K562 (cell line): ENCODE measurements around the gene CMTM8. TPM values are rescaled to one million over a fixed set of nuclear protein-coding genes. Genes with fewer than 3 reads are reported as not detected.

Experiments
- ATAC-seq: fragments of 200-7000 bp; cut with Tn5 transposase; 3 replicates; pipeline ENCODE4 v1.9.1; 2020; ENCODE audit warnings: moderate library complexity
- BruUV-seq: library from RNA; stranded (reverse); fragments of 400-500 nt; replicated peaks from 2 replicates; lab custom pipeline; 2021; lab: Mats Ljungman, UMichigan
- CTCF ChIA-PET: fragments of 300-600 bp; formaldehyde crosslinking; extraction: SDS; loops from one replicate; lab custom pipeline; 2021; ENCODE audit warnings: low intra/inter-chr PET ratio; lab: Yijun Ruan, JAX
- POLR2A ChIA-PET: fragments of 300-600, 350-650 bp; sonication (Branson Sonifier 250); formaldehyde crosslinking; extraction: SDS; loops from one replicate; lab custom pipeline; 2021; ENCODE audit warnings: antibody characterized with exemption, inconsistent platforms; lab: Yijun Ruan, JAX
- DNase-seq, 4 experiments: peaks; one replicate each; pipeline versions ENCODE4 v3.0.0 to v3.0.0-alpha.2; 2011 to 2018; ENCODE audit warnings: low spot score in 3 of 4, mixed read lengths in 3 of 4; ENCODE audit errors: extremely low read depth in 1 of 4
- FAIRE-seq: peaks from 2 replicates; lab custom pipeline; 2011; peaks lifted over from hg19 to GRCh38; lab: Jason Lieb, UNC
- H2AFZ ChIP-seq: 2 replicates; pipeline ENCODE4 v1.6.0; 2011; ENCODE audit warnings: low read depth, low read length, control low read depth, inconsistent platforms
- H3K27ac ChIP-seq: fragments of 200-600 bp; 3 replicates; pipeline ENCODE4 v1.8.0; 2011; ENCODE audit warnings: low read depth, mild to moderate bottlenecking, control low read depth, inconsistent platforms, low read length, moderate library complexity, mixed read lengths; ENCODE audit errors: extremely low read depth
- H3K27me3 ChIP-seq, 2 experiments: fragments of 300-600 bp in 1 of 2; 2 replicates in 1 of 2; 3 replicates in 1 of 2; pipeline versions ENCODE4 v1.6.0 to v1.8.0; 2011; ENCODE audit warnings: inconsistent platforms in 2 of 2, low read length in 2 of 2, mild to moderate bottlenecking in 1 of 2, mixed read lengths in 1 of 2, moderate library complexity in 1 of 2; ENCODE audit not compliant: control insufficient read depth in 2 of 2, insufficient read depth in 2 of 2
- H3K36me3 ChIP-seq: fragments of 300-600 bp; 3 replicates; pipeline ENCODE4 v1.8.0; 2011; ENCODE audit warnings: mild to moderate bottlenecking, low read length, inconsistent platforms; ENCODE audit not compliant: control insufficient read depth, insufficient read depth
- H3K4me1 ChIP-seq, 2 experiments: fragments of 200-600 bp in 1 of 2; replicated peaks in 1 of 2; 2 replicates in 1 of 2; 3 replicates in 1 of 2; pipeline versions ENCODE4 v1.5.1 to v1.8.0; 2011; ENCODE audit warnings: inconsistent platforms in 2 of 2, low read length in 2 of 2, mild to moderate bottlenecking in 1 of 2, mixed read lengths in 1 of 2, moderate library complexity in 1 of 2; ENCODE audit not compliant: control insufficient read depth in 2 of 2, insufficient read depth in 2 of 2
- H3K4me2 ChIP-seq: 2 replicates; pipeline ENCODE4 v1.6.1; 2011; ENCODE audit warnings: low read length, control low read depth, inconsistent platforms, mixed read lengths; ENCODE audit not compliant: insufficient read depth
- H3K4me3 ChIP-seq: fragments of 200-600 bp; sonication (generic), shearing (Covaris generic); 2 replicates; pipeline ENCODE4 v1.5.1; 2016; ENCODE audit warnings: control low read depth, inconsistent platforms
- H3K79me2 ChIP-seq: fragments of 200-600 bp; 3 replicates; pipeline ENCODE4 v1.8.0; 2011; ENCODE audit warnings: low read length, inconsistent platforms; ENCODE audit not compliant: control insufficient read depth, insufficient read depth
- H3K9ac ChIP-seq, 2 experiments: 2 replicates each; pipeline versions ENCODE4 v1.6.0 to v1.6.1; 2011; ENCODE audit warnings: low read depth in 2 of 2, low read length in 2 of 2, control low read depth in 1 of 2, inconsistent platforms in 1 of 2, mild to moderate bottlenecking in 1 of 2, mixed read lengths in 1 of 2; ENCODE audit not compliant: insufficient read depth in 1 of 2
- H3K9me1 ChIP-seq: one replicate; pipeline ENCODE4 v1.6.0; 2011; ENCODE audit warnings: inconsistent platforms, mild to moderate bottlenecking, low read length, moderate library complexity; ENCODE audit not compliant: control insufficient read depth, insufficient read depth
- H3K9me3 ChIP-seq: replicated peaks from 2 replicates; pipeline ENCODE4 v1.5.1; 2011; ENCODE audit warnings: low read depth, low read length, inconsistent platforms; ENCODE audit not compliant: control insufficient read depth, insufficient read depth
- H4K20me1 ChIP-seq: replicated peaks from 2 replicates; pipeline ENCODE4 v1.6.1; 2011; ENCODE audit warnings: low read length, inconsistent platforms, mixed read lengths; ENCODE audit not compliant: control insufficient read depth, insufficient read depth
- NR1H2 ChIP-seq: sonication (generic); formaldehyde crosslinking; IDR thresholded peaks from 2 replicates; pipeline ENCODE4 v1.4.0; 2020; ENCODE audit warnings: mild to moderate bottlenecking, missing genetic modification reagents
- SNRNP70 ChIP-seq: fragments of 200-400 bp; formaldehyde crosslinking; optimal IDR thresholded peaks from 2 replicates; pipeline ENCODE3; 2017; ENCODE audit warnings: low read depth, low read length
- ZNF511 ChIP-seq: sonication (generic); formaldehyde crosslinking; IDR thresholded peaks from 2 replicates; pipeline ENCODE4 v1.8.0; 2022; ENCODE audit warnings: mild to moderate bottlenecking, missing genetic modification reagents
- WGBS: fragments of 100-300 bp; shearing (Covaris generic); methylation state at CpG from one replicate; pipeline ENCODE4 v1.1.6; 2016; ENCODE audit warnings: low coverage, mixed read lengths; ENCODE audit not compliant: insufficient coverage; ENCODE audit errors: missing lambda C conversion rate; 5-methylcytosine and 5-hydroxymethylcytosine counted together
- in situ Hi-C: fragments of 300-500 bp; cut with MboI; formaldehyde crosslinking; loops from 4 replicates; pipeline ENCODE4 v1.15.0; 2018; ENCODE audit warnings: inconsistent platforms, mixed read lengths
- intact Hi-C: fragments of 100-400 bp; cut with micrococcal nuclease; formaldehyde crosslinking; loops from 2 replicates; pipeline ENCODE4 v1.14.2; 2022
- polyA plus RNA-seq, 8 experiments: library from polyadenylated mRNA; depleted of rRNA in 4 of 8; stranded (reverse) in 5 of 8; unstranded in 3 of 8; fragments of >200 nt; fragmentation: Nextera tagmentation in 2 of 8; fragmentation: Illumina TruSeq in 1 of 8; extraction: Ambion mirVana in 2 of 8; extraction: Trizol in 1 of 8; gene quantifications; 2 replicates each; pipeline versions ENCODE4 v1.2.1 to v1.2.3, GENCODE V29; 2011 to 2014; ENCODE audit warnings: inconsistent platforms in 1 of 8, missing spikeins in 1 of 8
- total RNA-seq, 7 experiments: library from RNA; depleted of rRNA in 6 of 7; stranded (reverse); fragments of >200 nt in 6 of 7; fragmentation: Illumina TruSeq in 2 of 7; extraction: Trizol in 2 of 7; gene quantifications; 2 replicates each; pipeline versions ENCODE4 v1.2.1 to v1.2.3, GENCODE V29; 2011 to 2021; ENCODE audit warnings: low replicate concordance in 1 of 7
- TF ChIP-seq, protein P1 (sequence below): fragments of 250-450 bp; sonication (Bioruptor Pico); IDR thresholded peaks from 2 replicates; pipeline ENCODE4 v1.8.0; 2022; ENCODE audit warnings: inconsistent platforms
- TF ChIP-seq, protein P2 (sequence below): sonication (generic); formaldehyde crosslinking; IDR thresholded peaks from 2 replicates; pipeline ENCODE4 v1.8.1; 2023; ENCODE audit warnings: mild to moderate bottlenecking, missing genetic modification reagents, moderate library complexity

The CMTM8 gene
- total and polyA plus RNA-seq, 9 of the 15 experiments (the other 6 are each of a cell fraction or from before 2014, with no cell fraction given) = not detected

DNA sequence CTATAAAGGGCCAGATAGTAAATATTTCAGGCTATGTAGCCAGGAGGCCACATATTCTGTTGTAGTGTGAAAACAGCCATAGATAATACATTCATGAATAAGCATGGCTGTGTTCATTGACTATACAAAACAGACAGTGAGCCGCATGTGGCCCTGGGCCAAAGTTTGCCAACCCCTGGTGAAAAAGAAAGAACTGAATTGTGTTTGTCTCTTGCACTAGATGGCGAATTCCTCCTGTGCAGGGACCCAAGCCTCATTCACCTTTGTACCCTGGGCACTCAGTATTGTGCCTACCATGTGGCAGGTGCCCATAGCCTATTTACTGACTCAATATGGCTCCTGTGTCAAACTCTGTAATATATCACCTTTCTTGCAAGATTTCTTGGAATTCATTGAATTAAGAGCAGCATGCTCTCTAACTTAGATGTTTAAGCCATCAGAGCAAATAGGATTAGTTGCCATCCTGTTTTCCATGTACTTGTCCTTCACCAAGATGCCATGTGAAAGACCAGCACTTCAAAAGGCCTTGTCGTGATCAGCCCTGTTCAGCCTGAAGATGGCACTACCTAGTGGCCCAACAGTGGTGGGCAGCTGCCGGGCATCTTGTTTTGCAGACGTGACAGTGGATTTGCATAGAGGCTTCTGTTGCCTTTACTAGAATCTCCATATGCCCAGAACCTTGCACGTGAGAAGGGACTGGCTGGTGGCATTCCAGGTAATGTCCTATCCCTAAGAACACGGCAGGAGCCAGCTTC is 102.3 kb downstream of the CMTM8 start:
- DNase-seq (no peak), ATAC-seq (no peak), FAIRE-seq (no peak)
- TF ChIP-seq NR1H2 (CRISPR knock-in tag) (no peak), SNRNP70 (no peak), ZNF511 (CRISPR knock-in tag) (no peak)
- TF ChIP-seq, protein P1, sequence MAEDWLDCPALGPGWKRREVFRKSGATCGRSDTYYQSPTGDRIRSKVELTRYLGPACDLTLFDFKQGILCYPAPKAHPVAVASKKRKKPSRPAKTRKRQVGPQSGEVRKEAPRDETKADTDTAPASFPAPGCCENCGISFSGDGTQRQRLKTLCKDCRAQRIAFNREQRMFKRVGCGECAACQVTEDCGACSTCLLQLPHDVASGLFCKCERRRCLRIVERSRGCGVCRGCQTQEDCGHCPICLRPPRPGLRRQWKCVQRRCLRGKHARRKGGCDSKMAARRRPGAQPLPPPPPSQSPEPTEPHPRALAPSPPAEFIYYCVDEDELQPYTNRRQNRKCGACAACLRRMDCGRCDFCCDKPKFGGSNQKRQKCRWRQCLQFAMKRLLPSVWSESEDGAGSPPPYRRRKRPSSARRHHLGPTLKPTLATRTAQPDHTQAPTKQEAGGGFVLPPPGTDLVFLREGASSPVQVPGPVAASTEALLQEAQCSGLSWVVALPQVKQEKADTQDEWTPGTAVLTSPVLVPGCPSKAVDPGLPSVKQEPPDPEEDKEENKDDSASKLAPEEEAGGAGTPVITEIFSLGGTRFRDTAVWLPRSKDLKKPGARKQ (CRISPR knock-in tag) = no peak
- TF ChIP-seq, protein P2, sequence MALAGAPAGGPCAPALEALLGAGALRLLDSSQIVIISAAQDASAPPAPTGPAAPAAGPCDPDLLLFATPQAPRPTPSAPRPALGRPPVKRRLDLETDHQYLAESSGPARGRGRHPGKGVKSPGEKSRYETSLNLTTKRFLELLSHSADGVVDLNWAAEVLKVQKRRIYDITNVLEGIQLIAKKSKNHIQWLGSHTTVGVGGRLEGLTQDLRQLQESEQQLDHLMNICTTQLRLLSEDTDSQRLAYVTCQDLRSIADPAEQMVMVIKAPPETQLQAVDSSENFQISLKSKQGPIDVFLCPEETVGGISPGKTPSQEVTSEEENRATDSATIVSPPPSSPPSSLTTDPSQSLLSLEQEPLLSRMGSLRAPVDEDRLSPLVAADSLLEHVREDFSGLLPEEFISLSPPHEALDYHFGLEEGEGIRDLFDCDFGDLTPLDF (CRISPR knock-in tag) = no peak
- H3K79me2 ChIP-seq = no peaks in the 10 kb centered on the region
- H3K27me3 ChIP-seq = peaks cover 6 to 7% of the 10 kb centered on the region in 2 experiments; a peak in 3 of 5 replicates
- under 1% methylated on average over 7 of the region's 7 CpGs for WGBS
- intact Hi-C loops = loop anchor here (1.0 to 5.0 kb wide), 2 partner anchors 163 to 323 kb away; no protein-coding TSS in a partner anchor
- no TSS peak for BruUV-seq
- no peaks in the 10 kb centered on the region for H3K4me1 ChIP-seq
- ChIA-PET CTCF (interaction anchor here (1.2 kb wide), 1 partner anchor 163 kb away, joined by 3 read pairs; no protein-coding TSS in a partner anchor), POLR2A (no interaction called here)
- H3K9ac ChIP-seq = no peak overlapping the region
- no peaks in the 10 kb centered on the region for H3K36me3 ChIP-seq
- no peaks in the 10 kb centered on the region for H3K9me3 ChIP-seq
- H2AFZ ChIP-seq = no peak overlapping the region
- no peaks in the 10 kb centered on the region for H3K9me1 ChIP-seq
- no peak overlapping the region for H3K4me2 ChIP-seq
- in situ Hi-C loops = no loop called here
- 0 out of 2 replicates have a peak, but pooled peaks cover 3% of the 10 kb centered on the region for H4K20me1 ChIP-seq
- no peak overlapping the region for H3K27ac ChIP-seq
- H3K4me3 ChIP-seq = no peak overlapping the region
